HG03432 (cell line): ENCODE measurements around the gene ASIC2.
"Not testable (repeated sequence)": the region's sequence is repeated elsewhere in the genome, so short reads cannot be mapped to it uniquely, and the experiment has no call there.

Experiments
- ATAC-seq: cut with Tn5 transposase; IDR thresholded peaks from one replicate; pipeline ENCODE4 v1.9.1; 2021; ENCODE audit warnings: mild to moderate bottlenecking, moderate library complexity; ENCODE audit not compliant: unreplicated experiment

Gene ASIC2

GRCh38 chr17:32995416-32996045 lies 297.6 kb downstream of the ASIC2 start:
- ATAC-seq = no peak

GRCh38 chr17:32993977-32994376 lies 299.1 kb downstream of the ASIC2 start:
- no peak for ATAC-seq

GRCh38 chr17:32992321-32993033 lies 300.6 kb downstream of the ASIC2 start:
- no peak for ATAC-seq

- ATAC-seq = no peak
These were observed 304.5 kb downstream of the ASIC2 start for GRCh38 chr17:32988481-32989101.

- not testable (repeated sequence) for ATAC-seq
These were observed 305.2 kb downstream of the ASIC2 start for GRCh38 chr17:32987868-32988267.

GRCh38 chr17:32987453-32987805 lies 305.7 kb downstream of the ASIC2 start:
- ATAC-seq = not testable (repeated sequence)

GRCh38 chr17:32985050-32985756 lies 307.9 kb downstream of the ASIC2 start:
- ATAC-seq = no peak

- ATAC-seq = not testable (repeated sequence)
These were observed 311.5 kb downstream of the ASIC2 start for GRCh38 chr17:32981611-32982010.

GRCh38 chr17:32980230-32980629 lies 312.9 kb downstream of the ASIC2 start:
- ATAC-seq = no peak

GRCh38 chr17:32976605-32977004 lies 316.5 kb downstream of the ASIC2 start:
- ATAC-seq = no peak

GRCh38 chr17:32976131-32976530 lies 317.0 kb downstream of the ASIC2 start:
- no peak for ATAC-seq

- no peak for ATAC-seq
These were observed 321.9 kb downstream of the ASIC2 start for GRCh38 chr17:32971171-32971570.

GRCh38 chr17:32970281-32970680 lies 322.8 kb downstream of the ASIC2 start:
- ATAC-seq = no peak

GRCh38 chr17:32969231-32969630 lies 323.9 kb downstream of the ASIC2 start:
- not testable (repeated sequence) for ATAC-seq

- ATAC-seq = no peak
These were observed 328.6 kb downstream of the ASIC2 start for GRCh38 chr17:32964541-32964940.
